Measurements from ENCODE around the gene MAPK8IP2.
"Not testable (repeated sequence)": the region's sequence is repeated elsewhere in the genome, so short reads cannot be mapped to it uniquely, and the experiment has no call there.

The MAPK8IP2 gene

DNA sequence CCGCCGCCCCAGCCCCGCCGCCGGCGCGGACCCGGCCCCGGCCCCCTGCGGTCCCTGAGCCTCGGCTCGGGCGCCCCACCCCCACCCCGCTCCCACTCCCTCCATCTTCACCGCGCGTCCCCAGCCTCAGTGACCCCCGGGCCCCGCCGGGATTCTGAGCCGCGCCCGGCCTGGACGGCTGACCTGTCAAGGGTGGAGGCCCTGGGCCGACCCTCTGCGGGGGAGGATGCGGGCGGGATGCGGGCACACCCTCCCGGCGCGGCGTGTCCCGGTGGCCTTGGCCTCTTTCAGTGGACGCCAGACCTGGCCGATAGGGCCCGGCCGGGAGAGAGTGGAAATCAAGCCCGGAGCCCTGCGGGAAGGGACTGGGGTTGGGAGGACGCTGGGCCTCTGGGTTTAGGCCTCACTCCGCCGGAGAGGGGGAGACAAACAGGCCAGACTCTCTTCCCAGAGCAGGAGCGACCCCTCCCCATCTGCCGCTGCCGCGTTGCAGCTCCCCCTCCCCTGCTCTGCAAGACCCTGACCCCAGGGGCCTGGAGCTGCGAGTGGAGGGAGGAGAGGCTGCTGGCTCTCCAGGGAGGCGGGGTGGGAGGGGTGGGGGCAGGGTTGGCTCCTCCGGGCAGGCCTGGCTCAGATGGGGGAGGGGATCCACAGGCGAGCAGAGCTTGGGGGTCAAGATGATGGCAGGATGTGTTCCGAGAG, 525 bp downstream of the MAPK8IP2 start:
- no peak for DNase-seq

DNA sequence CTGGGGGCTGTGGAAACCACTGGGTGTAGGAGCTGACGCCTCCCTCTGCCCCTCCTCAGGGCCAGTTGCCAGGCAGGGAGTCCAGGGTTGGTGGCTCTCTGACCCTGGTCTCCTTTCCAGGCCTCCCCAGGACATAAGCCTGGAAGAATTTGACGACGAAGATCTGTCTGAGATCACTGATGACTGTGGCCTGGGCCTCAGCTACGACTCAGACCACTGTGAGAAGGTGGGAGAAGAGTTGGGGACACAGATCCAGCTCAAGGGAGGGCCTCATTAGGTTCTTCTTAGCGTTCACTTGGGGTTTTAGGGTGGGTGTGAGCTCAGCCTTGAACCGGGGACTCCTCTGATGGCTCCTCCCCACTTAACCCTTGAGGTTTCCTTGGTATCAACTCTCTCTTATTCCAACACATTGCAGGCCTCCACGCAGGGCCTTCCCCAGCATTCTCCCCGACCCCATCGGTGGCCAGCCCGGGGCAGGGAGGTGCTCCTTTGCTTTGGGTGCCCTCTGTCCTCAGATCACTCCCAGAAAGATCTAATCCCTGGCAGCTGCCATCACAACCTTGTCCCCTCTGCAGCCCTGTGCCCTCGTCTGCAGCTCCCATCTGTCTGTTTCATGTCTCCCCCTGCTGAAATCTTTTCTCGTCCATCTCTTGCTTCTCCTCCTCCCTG, 1.2 kb downstream of the MAPK8IP2 start:
- DNase-seq, result no peak

DNA sequence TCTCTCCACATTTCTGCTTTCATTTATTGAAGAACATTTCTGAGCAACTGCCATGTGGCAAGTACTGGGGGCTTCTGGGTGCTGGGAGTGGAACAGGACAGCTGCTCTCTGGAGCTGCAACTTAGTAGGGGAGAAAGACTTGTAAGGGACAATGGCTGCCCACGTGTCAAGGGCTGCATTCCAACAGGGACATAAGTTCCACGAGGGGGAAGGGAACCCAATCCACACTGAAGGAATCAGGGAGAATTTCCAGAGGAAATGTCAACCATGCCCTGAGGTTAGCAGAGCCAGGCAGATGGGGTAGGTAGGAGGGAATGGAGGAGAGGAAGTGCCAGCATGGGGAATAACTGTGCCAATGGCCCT, 1.7 kb downstream of the MAPK8IP2 start:
- DNase-seq, result no peak

DNA sequence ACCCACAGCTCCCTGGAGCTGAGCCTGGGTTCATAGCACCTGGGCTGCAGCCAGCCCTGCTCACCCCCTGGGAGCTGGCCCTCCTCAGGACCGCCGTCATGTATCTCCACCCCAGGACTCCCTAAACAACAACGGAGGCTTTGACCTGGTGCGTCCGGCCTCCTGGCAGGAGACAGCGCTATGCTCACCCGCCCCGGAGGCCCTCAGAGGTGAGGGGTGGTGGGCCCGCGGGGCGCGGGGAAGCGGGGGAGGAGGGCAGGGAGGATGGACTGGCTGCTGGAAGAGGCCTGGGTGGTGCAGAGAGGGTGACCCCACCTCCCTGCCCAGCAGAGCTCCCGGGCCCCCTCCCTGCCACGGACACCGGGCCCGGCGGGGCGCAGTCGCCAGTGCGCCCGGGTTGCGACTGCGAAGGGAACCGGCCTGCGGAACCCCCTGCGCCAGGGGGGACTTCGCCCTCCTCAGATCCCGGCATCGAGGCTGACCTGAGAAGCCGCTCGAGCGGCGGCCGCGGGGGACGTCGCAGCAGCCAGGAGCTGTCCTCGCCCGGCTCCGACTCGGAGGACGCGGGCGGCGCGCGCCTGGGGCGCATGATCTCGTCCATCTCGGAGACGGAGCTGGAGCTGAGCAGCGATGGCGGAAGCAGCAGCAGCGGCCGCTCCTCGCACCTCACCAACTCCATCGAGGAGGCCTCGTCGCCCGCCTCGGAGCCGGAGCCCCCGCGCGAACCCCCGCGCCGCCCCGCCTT, 3.1 kb downstream of the MAPK8IP2 start:
- no peak for DNase-seq

DNA sequence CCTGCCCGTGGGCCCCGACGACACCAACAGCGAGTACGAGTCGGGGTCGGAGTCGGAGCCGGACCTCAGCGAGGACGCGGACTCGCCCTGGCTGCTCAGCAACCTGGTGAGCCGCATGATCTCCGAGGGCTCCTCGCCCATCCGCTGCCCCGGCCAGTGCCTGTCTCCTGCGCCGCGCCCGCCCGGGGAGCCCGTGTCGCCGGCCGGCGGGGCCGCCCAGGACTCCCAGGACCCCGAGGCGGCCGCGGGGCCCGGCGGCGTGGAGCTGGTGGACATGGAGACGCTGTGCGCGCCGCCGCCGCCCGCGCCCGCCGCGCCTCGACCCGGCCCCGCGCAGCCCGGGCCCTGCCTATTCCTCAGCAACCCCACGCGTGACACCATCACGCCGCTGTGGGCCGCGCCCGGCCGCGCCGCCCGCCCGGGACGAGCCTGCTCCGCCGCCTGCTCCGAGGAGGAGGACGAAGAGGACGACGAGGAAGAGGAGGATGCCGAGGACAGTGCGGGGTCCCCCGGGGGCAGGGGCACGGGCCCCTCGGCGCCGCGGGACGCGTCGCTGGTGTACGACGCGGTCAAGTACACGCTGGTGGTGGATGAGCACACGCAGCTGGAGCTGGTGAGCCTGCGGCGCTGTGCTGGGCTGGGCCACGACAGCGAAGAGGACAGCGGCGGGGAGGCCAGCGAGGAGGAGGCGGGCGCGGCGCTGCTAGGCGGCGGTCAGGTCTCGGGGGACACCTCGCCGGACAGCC, 3.8 kb downstream of the MAPK8IP2 start:
- DNase-seq, result no peak

DNA sequence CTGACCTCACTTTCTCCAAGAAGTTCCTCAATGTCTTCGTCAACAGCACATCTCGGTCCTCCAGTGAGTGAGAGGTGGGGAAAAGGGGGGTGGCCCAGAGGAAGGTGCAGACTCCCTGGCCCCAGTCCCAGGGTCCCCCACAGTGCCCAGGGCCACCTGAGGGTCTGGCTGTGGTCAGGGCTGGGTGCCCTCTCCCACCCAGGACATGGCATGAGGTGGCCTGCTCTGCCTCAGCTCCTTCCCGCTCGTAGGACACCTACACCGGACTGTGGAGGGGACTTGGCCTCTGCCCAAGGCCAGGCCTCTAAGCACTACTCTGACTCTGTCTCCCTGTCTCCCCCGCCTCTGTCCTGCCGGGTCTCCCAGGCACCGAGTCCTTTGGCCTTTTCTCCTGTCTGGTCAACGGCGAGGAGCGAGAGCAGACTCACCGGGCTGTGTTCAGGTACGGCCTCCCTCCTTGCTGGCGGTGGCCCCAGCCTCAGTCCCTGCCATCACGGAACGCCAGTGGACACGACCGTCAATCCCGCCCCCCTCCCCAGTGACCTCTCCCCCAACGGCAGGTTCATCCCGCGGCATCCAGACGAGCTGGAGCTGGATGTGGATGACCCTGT, 4.5 kb downstream of the MAPK8IP2 start:
- DNase-seq, result no peak

DNA sequence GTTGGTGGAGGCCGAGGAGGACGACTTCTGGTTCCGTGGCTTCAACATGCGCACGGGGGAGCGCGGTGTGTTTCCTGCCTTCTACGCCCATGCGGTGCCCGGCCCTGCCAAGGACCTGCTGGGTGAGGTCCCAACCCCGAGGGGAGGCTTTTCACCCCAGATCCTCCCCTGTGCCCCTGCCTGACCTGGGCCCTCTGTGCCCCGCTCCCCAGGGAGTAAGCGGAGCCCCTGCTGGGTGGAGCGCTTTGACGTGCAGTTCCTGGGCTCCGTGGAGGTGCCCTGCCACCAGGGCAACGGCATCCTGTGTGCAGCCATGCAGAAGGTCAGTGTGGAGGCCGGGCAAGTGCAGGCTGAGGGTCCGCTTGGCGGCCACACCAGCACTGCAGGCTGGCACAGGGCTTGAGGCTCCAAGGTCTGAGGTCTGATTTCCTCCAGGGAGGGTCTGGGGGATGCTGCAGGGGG, 5.1 kb downstream of the MAPK8IP2 start:
- DNase-seq, result no peak

DNA sequence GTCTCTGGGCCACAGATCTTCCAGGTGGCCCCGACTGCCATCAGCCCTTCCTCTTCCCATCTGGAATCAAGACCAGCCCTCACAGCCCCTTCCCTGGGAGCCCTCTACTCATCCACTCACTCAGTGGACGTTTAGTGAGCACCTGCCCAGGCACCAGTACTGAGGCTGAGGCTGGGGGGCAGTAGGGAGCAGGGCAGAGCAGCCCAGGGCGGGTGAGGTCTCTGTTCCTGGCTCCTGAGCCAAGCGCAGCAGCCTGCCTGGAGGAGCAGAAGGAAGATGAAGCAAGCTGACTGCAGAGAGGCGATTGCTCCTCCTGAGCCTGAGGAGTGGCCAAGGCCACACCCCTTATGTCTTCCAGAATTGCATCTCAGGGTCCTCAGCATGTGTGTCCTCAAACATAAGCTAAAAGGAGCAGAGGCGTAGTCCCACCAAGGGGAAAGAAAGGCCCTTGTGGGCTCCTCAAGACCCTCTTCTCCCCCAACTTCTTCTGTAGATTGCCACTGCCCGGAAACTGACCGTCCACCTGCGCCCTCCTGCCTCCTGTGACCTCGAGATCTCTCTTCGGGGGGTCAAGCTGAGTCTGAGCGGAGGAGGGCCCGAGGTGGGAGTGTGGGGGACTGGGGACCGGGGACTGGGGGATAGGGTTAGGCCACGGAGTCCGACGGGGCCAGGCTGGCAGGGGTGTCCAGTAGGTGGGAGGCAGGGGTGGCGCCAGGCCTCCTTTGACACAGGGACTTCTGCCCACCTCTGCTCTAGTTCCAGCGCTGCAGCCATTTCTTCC, 5.8 kb downstream of the MAPK8IP2 start:
- no peak for DNase-seq

DNA sequence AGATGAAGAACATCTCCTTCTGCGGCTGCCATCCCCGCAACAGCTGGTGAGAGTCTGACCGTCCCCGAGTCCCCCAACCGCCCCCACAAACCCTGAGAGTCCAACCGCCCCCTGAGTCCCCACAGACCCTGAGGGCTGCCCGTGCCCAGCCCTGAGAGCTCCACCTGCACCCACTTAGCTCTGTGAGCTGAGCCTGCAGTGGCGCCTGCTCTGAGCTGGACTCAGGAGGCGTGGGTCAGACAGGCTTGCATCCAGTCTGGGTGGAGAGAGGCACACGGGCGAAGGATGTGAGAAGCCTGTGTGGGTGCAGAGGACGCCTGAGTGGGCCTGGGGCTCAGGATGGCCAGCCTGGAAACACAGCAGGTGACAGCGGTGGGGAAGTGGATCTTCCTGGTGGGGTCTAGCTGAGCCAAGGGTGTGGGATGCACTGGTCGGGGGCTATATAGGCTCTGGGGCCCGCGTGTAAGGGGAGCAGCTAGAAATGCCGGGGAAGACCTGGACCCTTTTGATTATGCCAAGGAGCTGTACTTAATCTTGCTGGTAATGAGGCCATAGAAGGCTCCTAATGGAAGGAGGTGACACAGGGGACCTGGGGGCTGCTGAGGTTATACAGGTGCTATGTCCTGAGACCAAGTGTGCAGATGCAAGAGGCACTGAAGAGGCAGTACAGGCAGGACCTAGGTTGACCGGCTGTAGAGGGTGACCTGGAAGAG, 6.5 kb downstream of the MAPK8IP2 start:
- no peak for DNase-seq

DNA sequence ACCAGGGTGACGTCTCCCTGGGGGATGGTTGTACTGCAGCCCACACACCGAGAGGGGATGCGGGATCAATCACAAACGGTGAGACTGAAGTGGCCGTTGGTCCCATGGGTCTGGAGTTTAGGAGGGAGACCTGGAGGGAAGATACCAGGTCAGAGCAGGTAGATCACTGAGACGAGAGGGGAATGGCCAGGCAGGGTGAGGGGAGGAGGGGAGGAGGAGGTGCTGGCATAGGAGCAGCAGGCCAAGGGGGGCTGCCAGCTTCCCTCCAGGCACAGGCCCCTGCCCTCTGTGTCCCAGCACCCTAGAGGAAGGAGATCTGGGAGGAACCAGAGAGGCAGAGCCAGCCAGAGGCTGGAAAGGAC, 7.0 kb downstream of the MAPK8IP2 start:
- DNase-seq, result no peak

DNA sequence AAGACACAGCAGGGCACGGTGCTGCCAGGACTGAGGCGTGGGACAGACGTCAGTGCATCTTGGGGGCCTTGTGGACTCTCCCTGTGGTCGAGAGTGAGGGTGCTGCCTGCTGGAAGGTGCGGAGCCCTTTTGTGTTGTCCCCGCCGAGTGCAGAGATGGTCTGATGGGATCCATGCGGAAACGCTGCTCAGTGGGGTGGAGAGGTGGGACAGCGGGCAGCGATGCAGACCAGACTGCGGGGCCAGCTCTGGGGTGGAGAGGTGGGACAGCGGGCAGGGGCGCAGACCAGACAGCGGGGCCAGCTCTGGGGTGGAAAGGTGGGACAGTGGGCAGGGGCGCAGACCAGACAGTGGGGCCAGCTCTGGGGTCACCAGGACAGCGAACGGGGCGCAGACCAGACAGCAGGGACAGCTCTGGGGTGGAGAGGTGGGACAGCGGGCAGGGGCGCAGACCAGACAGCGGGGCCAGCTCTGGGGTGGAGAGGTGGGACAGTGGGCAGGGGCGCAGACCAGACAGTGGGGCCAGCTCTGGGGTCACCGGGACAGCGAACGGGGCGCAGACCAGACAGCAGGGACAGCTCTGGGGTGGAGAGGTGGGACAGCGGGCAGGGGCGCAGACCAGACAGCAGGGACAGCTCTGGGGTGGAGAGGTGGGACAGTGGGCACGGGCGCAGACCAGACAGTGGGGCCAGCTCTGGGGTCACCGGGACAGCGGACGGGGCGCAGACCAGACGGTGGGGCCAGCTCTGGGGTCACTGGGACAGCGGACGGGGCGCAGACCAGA, 7.7 kb downstream of the MAPK8IP2 start:
- not testable (repeated sequence) for DNase-seq

DNA sequence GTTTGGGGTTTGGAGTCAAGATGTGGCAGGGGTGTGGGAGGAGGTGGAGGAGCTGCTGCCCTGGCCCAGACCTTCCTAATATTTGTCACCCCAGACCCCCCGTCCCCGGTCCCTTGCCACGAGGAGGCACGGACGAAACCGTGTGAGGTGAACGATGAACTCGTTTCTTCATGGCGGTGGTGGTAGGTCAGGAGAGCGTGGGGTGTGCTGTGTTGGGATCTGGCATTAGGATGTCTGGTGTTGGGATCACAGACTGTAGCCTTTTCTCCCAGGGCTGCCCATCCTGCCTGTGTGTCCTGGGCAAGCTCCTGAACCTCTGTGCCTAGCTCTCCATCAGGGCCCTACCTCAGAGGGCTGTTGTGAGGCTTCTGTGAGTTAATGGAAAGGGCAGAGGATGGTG, 8.4 kb downstream of the MAPK8IP2 start:
- no peak for DNase-seq

DNA sequence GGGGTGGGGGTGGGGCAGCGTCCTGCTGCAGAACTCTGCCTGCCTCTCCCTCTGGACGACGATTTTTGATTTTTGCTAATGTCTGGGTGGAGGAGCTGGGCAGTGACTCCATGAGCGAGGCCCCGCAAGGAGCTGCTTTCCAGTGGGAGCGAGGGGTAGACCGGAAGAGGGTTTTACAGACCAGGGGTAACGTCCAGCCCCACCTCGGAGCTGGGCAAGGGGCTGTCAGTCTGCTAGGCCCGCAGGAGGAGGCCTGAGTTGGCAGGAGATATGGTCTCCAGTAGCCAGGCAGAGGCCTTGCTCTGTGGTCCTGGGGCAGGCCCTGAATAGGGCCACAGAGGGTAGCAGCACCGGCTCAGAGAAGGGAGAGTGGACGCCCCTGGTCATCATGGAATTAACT, 9.0 kb downstream of the MAPK8IP2 start:
- DNase-seq, result no peak

DNA sequence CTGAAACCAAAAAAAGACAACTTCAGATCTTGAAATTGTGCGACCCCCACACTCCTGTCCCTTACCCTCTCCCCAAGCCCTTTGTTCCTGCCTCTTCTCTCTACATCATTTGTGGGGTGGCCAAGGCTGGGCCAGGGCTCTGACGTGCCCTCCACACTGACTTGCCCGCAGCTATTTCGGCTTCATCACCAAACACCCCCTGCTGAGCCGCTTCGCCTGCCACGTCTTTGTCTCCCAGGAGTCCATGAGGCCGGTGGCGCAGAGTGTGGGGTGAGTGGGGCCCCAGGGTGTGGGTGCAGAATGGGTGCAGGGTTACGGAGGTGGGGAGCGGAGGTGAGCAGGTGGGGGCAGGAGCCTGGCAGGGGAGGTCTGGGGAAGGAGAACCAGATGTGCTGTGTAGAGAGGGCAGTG, 9.5 kb downstream of the MAPK8IP2 start:
- DNase-seq, result no peak

DNA sequence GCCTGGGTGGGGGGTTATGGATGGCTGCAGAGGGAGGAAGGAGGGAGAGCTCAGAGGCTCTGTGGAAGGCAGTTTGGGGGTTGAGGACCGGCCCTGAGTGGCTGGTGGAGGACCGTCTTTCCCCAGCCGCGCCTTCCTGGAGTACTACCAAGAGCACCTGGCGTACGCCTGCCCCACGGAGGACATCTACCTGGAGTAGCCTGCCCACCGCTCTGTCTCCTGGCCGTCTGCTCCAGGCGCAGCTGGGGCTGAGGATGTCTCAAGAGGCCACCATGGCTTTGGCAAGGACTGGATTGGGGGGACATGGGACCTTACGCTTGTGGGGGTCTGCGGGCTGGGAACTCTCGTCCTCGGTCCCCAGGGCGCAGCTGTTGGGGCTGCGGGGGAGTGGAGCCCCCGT, 10.0 kb downstream of the MAPK8IP2 start:
- no peak for DNase-seq

DNA sequence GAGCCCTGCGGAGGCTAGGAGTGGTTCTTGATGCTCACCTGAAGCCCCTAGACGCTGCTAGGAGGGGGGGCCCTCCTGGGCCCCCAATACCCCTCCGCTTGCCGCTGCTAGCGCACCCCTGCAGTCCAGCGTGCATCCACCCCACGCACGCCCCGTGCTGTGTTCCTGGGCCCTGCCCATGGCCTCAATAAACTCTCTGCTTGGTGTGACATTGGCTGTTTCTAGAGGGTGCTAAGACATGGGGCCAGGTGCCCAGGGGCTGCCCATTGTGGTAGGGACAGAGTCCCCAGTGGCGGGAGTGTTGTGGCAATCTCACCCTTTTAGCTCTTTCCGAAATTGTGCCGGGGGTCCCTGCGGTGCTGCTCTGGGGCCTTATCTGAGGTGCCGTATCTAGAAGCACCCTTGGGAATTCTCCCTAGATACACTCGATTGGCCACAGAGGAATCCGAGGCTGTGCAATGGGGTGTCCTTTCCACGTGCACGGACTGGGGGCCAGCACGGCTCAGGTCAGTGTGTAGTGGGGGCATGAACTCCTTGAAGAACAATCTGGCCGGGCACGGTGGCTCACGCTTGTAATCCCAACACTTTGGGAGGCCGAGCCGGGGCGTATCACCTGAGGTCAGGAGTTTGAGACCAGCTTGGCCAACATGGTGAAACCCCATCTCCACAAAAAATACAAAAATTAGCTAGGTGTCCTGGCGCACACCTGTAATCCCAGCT, 10.9 kb downstream of the MAPK8IP2 start:
- no peak for DNase-seq

DNA sequence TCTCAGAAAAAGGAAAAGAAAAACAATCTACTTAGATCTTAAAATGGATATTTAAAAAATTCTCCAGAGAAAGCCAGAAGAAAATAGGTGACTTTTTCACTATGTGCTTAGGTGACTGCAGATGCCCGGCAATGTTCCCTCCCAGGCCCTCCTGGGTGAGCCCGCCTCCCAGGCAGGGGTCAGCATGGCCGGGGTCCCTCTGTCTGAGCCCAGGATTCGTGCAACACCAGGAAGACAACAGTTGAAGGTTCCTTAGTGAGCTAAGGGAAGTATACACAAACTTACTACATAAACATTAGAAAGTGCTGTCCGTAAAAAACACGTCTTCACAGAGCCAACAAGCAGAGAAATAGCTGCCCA, 11.6 kb downstream of the MAPK8IP2 start:
- DNase-seq, result no peak

DNA sequence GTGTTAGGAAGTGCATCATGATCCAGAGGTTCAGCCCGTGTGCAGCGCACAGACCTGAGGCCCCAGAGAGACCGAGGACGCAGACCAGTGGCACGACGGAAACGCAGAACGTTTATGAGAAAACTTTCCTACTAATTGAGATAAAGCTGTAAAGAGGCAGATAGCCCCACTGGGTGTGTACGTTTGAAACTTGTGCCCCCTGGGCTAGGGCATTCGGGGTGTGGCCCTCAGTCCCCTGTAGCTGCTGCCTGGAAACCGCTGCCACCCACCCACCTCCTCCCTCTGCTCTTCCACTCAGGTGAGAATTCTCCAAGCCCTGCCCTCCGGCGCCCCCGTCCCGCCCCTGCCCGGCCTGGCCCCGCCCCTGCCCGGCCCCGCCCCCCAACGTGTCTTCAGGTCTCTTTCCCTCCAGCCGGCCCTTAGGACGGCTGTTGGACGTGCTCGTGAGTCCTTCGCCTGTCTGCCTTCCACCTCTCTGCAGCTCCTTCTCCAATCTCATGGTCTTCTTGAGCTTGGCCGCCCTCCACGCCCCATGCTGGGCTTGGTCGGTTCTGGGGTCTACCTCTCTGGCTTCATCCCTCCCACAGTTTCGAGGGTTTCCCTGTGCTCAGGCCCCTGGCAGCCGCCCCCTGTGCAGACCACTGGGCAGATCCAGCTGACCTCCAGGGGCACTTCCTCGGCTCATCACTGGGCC, 12.1 kb downstream of the MAPK8IP2 start:
- DNase-seq, result no peak

DNA sequence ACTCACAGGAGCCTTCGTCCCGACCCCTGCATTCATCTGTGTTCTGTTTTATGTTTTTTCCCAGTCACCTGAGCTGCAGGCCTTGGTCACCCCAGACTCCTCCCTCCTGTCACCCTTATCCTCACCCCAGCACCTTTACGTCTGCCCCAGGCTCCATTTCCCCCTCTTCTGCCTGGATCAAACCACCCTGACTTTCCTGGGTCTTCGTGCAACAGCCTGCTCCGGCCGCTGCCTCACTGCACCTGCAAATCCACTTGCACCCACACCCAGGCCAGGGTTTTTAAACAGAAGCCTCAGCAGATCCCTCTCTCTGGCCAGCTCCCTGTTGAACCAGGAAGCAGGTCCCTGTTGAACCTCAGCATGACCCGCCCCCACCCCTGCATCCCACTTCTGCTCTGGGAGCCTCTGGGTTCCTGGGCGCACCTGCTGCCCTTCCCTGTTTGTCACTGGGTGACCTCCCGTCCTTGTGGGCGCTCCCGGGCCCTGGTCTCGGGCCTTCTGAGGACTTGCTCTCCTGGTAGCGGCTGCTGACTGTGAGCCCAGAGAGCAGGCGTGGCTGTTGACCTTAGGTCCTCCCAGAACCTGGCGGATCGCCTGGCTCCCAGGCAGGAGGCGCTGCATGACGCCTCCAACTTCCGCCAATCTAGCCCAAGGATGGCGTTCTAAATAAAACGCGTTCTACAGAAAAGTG, 12.8 kb downstream of the MAPK8IP2 start:
- DNase-seq, result no peak

Data from left hindlimb (tissue), 1 donor.